Activated naive CD8-positive, alpha-beta T cell treated with anti-CD3 and anti-CD28 coated beads, Interleukin-2, amount 50 U/mL, for 16 hours (primary cell): Measurements from ENCODE around the gene COL25A1.

ENCODE experiments used
- DNase-seq: peaks from one replicate; pipeline ENCODE4 v3.0.0-alpha.2; 2020; ENCODE audit warnings: low read depth, low spot score

Gene COL25A1

DNA sequence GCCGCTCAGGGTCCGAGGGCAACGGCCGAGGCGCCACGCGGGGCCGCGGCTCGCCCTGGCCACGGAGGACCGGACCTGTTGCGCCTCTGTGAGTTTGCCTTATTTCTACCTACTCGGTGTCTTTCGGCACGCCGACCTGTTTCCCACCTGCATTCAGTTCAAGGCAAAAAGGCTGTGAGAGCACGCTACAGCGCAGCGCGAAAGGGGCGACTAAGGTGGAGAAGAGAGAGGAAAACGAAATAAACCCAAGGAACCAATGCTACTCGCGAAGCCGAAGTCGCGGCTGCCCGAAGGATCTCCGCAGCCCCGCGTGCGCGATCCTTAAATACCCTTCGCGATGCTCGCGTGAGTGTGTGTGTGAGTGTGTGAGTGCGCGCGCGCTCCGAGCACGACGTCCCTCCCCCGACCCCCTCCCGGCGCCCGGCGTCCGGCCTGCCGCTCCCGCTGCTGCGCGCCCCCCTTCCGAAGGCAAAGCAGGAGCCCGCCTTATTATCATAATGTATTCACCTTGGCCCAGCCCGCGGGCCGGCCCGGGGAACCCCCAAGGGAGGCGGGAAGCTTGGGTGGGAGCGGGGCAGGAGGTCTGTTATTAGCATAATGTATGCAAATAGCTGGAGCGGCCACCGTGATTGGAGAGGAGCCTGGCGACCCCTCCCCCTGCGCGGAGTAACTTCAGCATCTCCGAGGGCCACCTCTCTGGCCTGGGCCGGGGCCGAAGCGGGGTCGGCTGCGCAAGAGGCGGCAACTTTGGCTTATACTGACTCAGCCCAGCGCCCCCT, at the start of gene COL25A1:
TSS of gene COL25A1 (minus strand) at position 298 of the 779 bp plus-strand sequence.
- peak; percentile 7 for DNase-seq

DNA sequence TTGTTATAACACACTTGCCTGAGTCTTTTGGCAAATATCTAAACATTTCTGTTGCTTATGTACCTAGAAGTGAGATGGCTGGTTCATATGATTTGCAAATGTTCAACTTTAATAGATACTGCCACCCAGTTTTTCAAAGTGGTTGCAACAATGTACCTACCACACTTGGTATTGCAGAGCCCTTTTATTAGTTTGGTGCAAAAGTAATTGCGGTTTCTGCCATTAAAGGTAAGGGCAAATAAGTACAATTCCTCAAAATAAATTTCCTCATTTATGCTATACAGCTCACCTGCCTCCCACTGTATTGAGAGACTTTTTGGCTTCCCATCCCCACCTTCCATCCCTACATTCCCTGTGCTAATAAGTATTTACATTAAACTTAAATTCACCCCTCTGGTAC, 47.7 kb upstream of the COL25A1 start:
- DNase-seq: no peak

DNA sequence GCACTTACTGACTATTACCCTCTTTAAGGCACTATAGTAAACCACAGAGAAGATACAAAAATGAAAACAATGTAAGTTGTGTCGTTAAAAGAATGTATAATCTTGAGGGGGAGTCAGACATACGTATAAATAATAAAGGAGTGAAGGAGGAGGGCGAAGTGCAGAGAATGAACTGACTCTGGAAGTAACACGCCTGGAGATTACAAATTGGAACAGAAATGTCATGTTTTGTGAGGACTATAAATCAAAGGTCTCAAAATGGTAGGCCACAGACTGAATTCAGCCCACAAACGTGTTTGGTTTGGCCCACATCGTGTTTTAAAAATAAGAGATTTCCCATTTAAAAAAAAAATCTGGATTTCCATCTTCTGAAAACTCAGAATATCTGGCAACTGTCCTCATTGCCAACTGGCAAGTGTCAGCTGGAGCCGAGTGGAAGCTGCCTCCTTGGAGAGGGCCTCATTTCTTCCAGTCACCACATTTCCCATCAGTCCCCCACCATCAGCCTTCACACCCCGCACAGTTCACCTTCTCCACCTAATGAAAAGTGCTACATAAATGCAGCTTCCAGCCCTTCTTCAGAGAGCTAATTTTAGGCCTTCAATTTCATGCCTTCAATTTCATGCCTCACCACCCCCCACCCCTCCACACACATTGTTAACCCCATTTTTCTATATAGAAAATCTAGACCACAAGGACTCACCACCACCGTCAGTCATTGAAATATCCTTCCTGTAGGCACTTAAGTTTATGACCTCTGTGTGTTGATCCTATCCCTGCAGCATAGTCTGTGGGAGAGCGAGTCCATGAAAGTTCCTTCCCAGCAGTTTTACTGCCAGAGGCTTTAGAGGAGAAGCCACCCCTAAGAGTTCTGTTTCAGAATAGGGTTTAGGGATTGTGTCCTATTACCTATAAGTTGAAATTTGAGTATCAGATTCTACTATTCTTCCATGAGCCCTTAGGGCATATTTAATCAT, 32.0 kb upstream of the COL25A1 start:
- no peak for DNase-seq

DNA sequence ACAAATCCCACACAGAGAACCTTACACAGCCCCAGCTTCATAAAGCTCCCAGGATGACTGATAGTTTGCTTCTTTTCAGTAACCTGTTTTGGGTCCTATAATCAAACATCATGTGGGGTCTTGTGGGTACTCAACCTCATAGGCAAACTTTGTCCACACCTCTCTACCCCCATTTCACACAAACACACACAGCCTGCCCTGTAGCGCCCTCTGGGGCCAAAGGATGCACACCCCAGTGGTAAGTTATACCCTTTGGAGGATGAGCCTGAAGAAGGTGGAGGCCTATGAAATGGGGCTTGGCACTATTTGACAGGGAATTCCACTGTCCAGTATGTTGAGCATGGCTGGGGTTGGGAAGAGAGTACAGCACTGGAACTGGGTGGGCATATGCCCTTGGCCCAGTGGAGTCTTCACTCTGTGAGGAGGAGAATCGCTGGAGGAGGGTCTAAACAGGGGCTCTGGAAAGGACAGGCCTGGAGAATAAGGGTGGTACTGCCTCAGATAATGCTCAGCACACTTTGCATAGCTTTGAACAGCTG, 30.5 kb upstream of the COL25A1 start:
- no peak for DNase-seq

DNA sequence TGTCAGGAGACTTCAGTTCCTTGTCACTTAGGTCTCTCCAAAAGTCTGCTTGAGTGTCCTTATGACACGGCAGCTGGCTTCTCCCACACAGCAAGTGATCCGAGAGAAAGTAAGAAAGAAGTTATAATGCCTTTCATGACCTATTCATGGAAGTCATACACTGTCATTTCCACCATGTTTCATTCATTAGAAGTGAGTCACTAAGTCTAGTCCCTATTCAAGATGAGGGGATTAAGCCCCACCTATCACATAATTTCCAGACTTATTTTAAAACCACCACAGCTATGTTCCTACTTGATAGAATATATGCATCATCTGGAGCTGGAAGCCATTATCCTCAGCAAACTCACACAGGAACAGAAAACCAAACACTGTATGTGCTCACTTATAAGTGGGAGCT, 25.2 kb upstream of the COL25A1 start:
- DNase-seq: no peak

DNA sequence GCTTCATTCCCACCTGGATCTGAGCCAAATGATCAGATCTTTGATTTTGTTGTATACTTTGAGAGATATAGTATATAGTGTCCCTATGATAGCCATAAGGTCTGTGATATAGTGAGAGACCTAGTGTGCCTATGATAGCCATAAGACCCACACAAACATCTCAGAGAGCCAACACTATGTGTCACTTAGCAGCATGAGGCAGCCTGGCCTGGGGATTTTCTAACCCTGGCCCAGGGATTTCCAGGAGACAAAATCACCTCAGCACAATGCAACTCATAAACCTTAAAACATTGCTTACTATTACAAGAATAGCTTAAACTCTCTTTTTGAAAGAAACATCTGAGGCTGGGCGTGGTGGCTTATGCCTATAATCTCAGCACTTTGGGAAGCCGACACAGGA, 23.2 kb upstream of the COL25A1 start:
- no peak for DNase-seq

DNA sequence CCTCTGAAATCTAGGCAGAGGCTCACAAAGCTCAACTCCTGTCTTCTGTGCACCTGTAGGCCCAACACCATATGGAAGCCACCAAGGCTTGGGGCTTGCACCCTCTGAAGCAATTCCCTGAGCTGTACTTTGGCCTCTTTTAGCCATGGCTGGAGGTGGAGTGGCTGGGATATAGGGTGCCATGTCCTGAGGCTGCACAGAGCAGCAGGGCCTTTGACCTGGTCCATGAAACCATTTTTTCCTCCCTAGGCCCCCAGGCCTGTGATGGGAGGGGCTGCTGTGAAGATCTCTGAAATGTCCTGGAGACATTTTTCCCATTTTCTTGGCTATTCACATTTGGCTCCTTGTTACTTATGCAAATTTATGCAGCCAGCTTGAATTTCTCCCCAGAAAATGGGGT, 20.9 kb upstream of the COL25A1 start:
- no peak for DNase-seq

DNA sequence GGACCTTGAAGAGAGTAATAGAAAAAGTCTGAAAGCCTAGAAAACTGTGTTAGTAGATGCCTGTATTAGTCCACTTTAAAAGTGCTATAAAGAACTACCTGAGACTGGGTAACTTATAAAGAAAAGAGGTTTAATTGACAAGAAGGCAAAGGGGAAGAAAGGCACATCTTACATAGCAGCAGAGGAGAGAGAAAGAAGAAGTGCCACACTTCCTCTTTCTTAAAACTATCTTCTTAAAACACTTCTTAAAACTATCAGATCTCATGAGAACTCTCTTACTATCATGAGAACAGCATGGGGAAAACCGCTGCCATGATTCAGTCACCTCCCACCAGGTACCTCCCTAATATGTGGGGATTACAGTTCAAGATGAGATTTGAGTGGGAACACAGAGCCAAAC, 18.8 kb upstream of the COL25A1 start:
- no peak for DNase-seq

DNA sequence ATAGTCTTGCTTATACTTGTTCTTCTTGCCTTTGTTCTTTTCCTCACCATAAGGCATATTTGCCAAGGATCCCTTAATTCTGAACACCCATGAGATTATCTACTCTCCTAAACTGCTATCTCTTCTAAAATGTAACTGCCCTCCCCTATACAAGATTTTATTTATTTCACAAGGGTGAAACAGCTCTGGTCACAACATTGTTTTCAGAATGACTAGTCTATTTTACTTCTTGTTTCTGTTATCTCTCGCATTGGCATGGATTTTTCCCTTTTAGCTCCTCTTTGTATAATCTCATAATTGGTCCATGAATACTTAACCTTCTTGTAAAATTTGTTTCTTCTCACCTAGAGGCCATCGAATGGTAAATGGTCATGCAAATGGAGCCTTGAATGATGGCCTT, 17.2 kb upstream of the COL25A1 start:
- DNase-seq: no peak

DNA sequence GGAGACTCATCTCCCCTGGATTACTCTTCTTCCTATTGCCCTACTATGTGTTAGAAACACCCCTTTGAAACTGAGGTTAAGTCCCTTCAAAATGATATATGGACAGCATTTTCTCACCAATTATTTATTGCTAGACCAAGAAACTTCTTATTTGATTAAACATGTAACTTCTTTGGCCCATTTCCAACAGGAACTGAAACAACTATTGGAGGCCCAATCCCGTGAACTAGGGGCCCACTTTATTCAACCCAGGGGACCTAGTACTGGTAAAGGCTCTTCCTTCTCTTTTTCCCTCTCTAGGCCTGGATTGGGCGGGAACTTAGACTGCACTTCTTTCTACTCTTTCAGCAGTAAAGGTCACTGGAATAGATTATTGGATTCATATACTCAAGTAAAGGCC, 16.7 kb upstream of the COL25A1 start:
- no peak for DNase-seq

DNA sequence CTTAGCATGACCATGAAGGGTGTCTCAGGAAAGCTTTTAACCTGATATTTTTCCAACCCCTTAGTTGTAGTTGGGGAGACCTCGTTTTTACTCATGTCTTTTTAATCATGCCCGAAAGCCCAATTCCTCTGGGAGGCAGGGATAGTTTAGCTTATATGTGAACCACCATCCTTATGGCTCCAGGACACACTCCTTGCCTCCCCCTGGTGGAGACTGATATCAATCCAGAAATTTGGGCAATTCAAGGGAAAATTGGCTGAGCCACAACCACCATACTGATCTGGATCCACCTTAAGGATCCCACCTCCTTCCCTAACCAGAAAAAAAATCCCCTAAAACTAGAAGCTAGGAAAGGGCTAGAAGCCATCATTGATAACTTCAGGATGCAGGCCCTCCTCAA, 13.4 kb upstream of the COL25A1 start:
- DNase-seq: no peak

DNA sequence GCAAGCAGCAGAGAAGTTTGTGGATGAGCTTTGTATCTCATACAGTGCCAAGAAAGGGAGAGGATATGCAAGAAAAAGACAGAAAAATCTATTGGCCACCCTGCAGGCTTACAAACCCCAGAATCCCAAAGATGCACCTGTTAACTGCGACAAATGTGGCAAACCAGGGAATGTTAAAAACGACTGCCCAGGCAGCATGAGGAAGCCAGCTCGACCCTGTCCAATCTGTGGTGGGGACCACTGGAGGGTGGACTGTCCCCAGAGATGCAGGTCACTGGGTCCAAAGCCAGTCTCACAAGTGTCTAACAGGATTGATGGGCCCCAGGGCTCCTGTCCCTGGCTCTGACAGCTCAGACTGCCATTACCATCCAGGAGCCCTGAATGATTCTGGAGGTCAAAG, 12.9 kb upstream of the COL25A1 start:
- no peak for DNase-seq

DNA sequence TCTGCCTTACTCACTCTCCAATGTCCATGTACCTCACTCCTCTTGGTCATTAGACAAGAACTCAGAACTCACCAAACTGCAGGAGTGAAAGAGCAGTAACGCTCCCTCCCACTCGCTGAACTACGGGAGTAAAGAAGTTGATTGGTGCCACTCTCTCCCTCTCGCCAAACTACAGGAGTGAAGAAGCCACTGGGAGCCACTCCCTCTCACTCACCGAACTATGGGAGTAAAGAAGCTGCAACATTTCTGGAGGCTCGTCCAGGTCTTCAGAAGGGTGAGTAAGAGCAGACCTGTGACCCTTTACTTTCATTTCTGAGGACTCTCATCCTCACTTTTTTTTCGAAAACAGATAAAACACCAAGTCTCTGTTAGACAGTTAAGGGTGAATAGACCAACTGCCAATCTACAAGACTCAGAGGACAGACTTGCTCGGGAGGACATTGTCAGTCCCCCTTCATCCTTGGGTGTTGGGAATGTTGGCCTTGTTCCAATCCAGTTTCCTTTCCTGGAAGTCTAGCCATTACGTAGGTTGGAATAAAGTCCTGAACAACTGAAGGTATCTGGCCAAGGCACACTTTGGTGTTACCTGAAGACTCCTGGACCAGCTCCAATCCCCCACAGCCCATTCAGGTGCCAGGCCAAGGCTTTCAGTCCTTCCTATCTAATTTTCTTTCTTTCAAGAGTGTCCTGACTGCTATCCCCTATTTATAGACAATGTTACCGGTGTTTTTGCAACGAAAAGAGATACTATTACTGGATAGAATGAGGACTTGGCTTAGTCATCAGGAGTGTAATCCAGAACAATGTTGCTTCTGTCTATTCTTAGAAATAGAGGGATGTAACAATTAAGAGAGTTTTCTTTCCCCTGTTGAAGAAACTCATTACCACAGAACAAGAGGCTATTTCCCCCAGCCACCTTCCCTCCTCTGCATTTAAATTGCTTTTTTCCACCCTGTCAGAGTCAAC, 11.0 kb upstream of the COL25A1 start:
- DNase-seq: no peak

DNA sequence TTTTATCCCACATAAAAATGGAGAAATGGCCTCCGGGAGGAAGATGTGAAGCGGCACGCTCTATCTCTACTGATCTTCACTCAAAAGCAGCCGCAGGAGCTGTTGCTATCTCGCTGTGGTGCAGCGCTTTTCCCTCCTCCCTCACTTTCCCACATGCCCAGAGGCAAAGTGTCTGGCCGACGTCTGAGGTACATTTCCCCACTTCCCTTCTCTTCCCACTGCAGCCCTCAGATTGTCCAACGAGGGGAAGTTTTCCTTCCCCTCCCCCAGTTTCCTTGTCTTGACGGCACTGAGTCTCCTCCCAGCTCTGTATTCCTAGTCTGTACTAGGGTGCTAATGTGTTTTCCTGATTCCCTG, 660 bp upstream of the COL25A1 start:
- no peak for DNase-seq

DNA sequence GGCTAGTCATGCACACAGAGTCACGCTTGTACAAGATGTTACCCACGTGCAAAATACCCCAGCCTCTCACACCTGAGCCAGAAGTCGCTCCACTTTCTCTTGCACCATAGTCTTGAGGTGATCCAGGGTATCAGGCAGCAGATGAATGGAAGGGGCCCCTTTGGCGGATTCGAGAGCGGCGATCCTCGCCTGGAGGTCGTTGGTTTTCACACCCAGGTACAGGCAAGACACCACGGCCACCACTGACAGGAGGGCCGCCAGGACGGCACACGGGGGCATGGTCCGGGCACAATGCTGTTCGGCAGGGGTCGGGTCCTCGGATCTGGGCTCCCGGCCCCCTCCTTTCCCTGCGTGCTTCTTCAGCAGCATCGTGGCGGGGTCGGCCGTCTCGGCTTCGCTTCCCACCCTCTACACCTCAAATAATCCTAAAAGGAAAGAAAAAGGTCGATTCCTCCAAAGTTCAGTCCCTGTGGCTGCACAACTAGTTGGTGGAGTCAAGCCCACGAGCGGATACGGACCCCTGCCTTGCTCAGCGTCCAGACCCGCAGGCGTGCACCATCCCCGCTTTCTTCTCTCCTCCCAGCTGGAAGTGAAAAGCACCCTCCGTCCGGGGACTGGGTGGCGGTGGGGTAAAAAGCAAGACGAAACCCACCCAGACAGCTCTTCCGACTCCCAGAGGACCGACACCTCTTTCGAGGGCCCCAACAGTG, 652 bp downstream of the COL25A1 start:
- no peak for DNase-seq

DNA sequence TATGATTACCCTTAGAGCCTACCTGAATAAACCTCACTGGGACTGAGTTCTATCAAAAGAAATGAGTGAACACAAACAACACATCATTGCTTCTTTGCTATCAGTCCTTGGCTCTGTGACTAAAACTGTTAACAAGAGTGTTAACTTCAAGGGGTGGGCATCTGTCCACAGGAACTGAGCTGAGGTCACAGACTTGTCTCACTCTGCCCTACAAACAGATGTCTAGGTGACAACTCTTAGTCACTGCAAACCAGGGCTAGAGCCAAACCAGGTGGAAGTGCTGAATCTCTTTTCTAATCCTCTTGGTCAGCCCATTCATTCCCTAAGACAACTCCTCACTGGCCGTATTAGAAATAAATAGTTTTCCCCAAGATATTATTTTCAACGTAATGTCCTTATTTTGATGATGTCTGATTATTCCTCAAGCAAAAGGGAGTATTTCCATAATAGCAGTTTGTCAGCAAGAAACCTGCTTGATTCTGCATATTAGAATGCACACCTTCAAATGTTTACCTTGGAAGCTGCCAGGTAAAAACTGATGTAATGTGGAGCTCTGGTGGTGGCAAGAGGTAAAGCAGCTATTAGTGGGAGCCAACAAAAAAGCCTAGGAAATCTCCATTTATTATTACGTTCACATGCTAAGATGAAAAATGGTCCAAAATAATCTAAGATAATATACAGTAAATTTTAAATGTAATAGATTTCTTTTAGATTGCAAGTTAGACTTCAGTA, 4.0 kb downstream of the COL25A1 start:
- DNase-seq: no peak

DNA sequence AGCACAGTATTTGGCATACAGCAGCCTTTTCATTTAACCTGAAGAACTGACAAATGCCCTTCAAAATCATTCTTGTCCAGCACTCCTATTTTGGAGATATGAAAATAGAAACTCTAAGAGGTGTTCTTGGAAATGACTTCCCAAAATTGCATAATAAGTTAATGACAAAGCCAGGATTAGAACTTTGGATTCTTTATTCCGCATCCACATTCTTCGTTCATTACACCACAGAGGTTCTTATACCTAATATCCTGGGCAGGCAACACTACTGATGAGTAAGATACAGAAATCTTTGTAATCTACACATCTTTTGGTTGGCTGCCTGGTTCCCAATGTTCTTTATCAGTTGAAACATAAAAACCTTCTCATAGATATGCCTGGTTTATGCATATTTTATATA, 5.9 kb downstream of the COL25A1 start:
- no peak for DNase-seq

DNA sequence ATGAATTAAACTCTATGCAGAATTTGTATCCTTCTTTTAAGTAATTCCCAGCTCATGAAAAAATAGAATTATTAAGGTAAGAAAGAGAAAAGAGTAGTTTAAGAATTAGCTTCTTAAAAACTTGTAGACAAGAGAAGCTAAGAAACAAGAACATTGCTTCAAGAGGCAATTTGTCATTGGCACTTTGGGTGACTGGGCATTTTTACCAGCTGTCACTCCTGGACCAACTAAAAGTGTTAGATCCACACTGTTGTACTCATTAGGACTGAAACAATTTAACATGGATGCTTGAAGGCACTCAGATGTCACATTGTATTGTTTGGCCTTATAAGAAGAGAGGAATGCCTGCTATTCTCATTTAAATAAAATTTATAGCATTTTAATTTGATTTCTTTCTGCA, 7.4 kb downstream of the COL25A1 start:
- DNase-seq: no peak

DNA sequence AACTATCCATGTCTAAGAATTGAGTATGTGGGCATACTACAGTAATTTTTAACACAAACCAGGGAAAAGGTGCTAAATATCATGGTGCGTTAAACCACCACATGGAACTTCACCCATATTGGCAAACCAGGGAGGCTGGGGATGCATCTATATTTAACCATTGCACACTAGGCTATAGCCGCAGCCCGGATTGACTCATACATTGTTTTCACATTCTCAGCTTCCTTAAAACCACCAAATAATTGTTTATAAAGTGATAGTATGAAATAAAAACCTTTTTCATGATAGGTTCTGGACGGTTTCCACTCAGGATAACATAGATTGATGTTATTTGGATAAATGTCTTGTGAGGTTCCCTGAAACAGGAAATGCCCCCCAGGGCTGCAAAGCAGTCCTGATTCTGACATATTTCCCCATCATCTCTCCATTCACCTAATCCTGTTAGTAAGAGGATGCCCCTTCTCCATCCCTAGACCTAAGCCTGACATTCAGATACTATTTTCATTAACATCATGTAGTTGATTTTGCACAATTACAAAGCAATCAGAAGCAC, 7.9 kb downstream of the COL25A1 start:
- no peak for DNase-seq

DNA sequence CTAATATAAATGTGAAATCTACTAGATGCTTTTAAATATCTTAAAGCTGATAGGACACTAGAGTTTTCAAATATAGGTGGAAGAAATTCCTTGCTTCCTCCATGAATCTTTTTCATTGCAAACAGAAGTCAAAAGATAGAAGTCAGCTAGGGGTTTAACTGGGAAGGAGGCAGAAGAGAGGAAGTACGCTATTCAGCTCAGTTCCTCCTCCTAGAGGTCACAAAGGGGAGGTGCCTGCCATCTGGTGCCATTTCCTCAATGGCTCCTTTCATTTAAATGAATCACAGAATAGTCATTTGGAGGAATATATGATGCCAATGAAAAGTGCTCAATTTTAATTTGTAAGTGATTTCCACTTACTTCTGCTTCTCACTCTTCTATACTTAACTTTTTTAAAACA, 8.5 kb downstream of the COL25A1 start:
- no peak for DNase-seq
